Measurements from ENCODE around the gene SCNN1A.

Gene SCNN1A

GRCh38 chr12:6378709-6379472 is 3.5 kb upstream of the SCNN1A start:
- no peak for DNase-seq (ENCODE audit: low read depth)

DNA sequence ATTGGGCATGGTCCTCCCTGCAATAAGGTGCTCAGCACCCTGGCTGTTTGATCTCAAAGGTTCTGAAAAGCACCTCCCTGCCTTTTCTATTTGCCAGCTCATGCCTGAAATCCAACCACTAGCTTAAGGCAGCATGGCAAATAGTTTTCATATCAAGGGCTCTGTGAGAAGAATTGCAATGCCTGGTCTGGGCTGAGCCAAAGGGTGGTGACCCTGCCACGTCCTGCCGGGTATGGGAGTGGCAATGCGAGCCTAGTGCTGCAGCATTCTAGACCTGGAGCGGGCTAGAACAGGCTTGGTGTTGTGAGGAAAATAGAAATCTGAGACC is 2.3 kb upstream of the SCNN1A start:
- no peak for TF ChIP-seq CTCF (IDR thresholded peaks at IDR 0.05; ENCODE audit: control insufficient read depth, extremely low read depth, insufficient read depth)
- no peak overlapping the region for H3K4me3 ChIP-seq (ENCODE audit: low read depth, low read length)
- DNase-seq (ENCODE audit: low read depth) = no peak

More at GRCh38 chr12:6378709-6379472, 3.5 kb upstream of the SCNN1A start:
- no peak for TF ChIP-seq CTCF (IDR thresholded peaks at IDR 0.05; ENCODE audit: control insufficient read depth, extremely low read depth, insufficient read depth)
- H3K4me3 ChIP-seq (ENCODE audit: low read depth, low read length) = no peak overlapping the region

GRCh38 chr12:6376870-6377666 is 1.7 kb upstream of the SCNN1A start:
- no peak for TF ChIP-seq CTCF (IDR thresholded peaks at IDR 0.05; ENCODE audit: control insufficient read depth, extremely low read depth, insufficient read depth)
- no peak for DNase-seq (ENCODE audit: low read depth)
- no peak overlapping the region for H3K4me3 ChIP-seq (ENCODE audit: low read depth, low read length)

DNA sequence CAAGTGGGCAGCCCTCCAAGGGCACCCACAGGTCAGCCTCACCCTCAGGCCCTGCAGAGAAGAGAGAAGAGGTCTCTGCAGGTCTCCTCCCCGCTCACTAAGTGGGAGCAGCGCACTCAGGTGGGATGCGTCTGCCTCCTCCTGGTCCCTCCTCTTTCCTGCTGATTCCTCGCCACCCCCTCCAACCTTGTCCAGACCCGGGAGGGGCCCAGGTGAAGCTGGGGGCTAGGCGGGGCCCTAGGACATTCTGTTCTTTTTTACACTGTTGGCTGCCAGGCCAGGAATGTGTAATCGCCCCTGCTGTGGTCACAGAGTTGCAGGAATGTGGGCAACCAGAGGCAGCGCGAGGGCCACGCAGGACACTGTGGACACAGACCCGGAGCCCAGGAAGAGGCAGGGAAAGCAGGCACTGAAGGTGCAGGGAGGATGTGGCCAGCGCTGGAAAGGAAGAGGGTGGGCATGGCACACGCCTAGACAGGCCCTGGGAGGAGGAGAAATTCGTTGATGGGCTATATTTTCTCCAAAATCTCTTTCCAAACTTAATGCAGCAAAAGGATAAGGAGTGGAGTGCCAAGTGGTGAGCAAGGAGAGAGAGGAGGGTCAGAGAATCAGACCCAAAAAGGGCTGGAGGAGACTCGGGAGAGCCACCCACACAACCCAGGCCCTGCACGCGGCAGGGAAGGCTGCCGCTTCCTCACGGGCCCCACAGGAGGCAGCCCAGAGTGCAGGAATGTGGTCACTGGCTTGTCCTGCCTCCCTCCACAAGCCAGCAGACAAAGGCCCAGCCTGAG is 911 bp upstream of the SCNN1A start:
- TF ChIP-seq CTCF (IDR thresholded peaks at IDR 0.05; ENCODE audit: control insufficient read depth, extremely low read depth, insufficient read depth) = peak; percentile 43
- peak overlapping the region; percentile 58 for H3K4me3 ChIP-seq (ENCODE audit: low read depth, low read length)

GRCh38 chr12:6374786-6375160 is 590 bp downstream of the SCNN1A start:
- peak overlapping the region; percentile 58 for H3K4me3 ChIP-seq (ENCODE audit: low read depth, low read length)
- TF ChIP-seq CTCF (IDR thresholded peaks at IDR 0.05; ENCODE audit: control insufficient read depth, extremely low read depth, insufficient read depth) = no peak
- DNase-seq (ENCODE audit: low read depth) = no peak

More for the DNA sequence above, 911 bp upstream of the SCNN1A start:
- DNase-seq (ENCODE audit: low read depth) = no peak

DNA sequence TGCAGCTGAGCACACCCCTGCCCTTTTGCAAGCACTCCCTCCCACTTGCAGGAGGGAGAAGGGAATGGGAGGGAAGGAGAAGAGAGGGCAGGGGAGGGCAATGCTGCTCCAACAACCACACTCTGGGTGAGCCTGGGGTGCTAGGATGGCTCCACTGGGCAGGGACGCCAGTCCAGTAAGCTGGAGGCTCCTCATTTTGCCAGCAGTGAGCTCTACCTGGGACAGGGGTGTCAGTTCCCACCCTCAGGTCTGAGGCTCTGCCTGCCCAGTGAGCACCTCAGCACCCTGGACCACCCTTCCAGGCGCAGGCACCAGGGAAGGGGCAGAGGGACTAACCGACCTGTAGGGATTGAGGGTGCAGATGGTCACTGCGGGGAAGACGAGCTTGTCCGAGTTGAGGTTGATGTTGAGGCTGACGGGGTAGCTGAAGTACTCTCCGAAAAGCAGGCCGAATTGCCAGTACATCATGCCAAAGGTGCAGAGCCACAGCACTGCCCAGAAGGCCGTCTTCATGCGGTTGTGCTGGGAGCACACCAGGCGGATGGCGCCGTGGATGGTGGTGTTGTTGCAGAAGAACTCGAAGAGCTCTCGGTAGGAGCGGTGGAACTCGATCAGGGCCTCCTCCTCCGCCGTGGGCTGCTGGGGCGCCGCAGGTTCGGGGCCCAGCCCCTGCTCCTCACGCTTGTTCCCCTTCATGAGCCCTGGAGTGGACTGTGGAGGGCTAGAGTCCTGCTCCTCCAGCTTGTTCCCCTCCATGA is 1.2 kb downstream of the SCNN1A start:
- TF ChIP-seq CTCF (IDR thresholded peaks at IDR 0.05; ENCODE audit: control insufficient read depth, extremely low read depth, insufficient read depth) = no peak
- DNase-seq (ENCODE audit: low read depth) = no peak
- peak overlapping the region; percentile 58 for H3K4me3 ChIP-seq (ENCODE audit: low read depth, low read length)

Data from LNCaP clone FGC (cell line).